HL-60/S4 (cell line): ENCODE data around the gene HOXC6.

Source experiments
- in situ Hi-C: fragments of 300-500 bp; cut with MboI; formaldehyde crosslinking; loops from 2 replicates; pipeline ENCODE4 v1.14.3; 2022; ENCODE audit warnings: low sequenced_read_pairs

The HOXC6 gene

GRCh38 chr12:54051026-54051842 lies 23.0 kb downstream of the HOXC6 start:
- in situ Hi-C loops, result no loop called here

DNA sequence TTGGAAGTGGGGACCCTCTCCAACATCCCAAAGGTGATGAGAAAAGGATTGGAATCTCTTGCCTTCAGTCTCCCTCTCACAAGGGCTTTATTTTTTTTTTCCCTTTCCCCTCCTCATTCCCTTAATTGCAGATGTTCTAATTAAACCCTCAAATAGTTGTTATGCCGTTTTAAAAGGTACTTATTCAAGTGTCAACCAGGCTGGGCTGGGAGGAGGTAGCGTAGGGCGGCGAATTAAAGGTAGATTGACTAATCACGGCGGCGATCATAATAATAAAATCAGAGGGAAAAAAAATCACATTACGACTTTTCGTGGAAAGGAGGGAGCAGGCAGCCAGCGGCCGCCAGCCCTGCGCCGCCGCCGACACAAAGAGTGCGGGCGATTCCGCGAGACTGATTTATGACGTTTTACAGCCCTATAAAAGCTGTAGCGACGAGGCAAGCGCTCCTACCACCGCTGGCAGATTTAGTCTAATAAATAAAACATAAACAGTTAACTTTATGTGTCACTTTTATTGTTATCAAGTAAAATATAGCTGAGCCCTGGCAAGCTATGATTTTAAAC lies 23.7 kb downstream of the HOXC6 start:
- in situ Hi-C loops, result no loop called here

DNA sequence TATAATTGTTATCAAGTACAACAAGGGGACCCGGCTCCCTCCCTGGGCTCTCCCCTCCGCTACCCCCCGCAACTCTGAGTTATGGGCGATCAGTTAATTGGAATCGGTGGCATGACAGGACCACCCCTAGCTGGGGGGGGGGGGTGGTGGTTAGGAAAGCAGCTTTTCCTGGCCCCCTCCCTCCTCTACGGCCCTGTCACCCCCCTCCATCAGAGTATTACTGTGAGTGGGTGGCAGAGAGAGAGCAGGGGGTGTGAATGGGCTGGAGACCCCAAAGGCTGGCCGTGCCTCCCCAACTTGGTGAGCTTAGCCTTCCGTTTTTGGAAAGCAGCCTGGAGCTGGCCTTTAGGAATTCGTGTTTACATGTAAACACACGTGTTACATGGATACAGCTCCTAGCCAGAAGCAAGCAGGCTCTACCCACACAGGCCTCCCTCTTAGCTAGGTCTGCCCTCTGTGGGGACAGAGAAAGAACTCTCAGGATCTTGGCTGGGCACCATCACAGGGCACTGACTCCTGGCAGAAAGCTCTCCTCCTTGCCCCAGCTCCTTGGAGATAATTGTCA lies 24.3 kb downstream of the HOXC6 start:
- in situ Hi-C loops, result no loop called here

DNA sequence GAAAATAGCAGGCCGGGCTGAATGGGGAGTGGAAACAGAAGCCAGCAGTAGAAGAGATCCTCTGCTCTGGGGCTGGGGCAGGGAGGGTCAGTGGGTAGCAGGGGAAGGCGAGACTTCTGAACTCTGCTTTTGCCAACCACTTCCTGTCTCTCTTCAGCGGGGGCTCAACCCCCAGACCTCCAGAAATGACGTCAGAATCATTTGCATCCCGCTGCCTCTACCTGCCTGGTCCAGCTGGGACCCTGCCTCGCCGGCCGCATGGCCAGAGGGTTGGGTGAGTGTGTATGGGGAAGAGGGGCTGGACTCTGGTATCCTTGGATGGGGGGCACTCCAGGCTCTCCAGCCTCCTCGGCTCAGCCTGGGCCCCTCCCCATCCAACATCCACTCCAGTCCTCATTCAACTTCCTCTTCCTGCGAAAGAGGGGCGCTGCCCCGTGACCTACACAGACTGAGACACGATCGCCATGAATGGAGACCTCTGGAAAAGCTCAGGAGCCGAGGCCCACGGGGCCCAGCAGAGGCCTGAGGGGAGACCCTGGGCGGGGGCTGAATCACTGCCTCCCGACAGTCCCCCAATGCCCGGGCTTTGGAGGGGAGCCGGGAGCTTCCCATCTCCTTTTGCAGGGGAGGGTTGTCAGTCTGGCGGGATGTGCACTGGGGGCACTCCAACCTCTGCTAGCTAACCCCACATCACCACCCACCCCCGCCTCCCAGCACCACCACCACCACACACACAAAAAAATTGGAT lies 24.9 kb downstream of the HOXC6 start:
- in situ Hi-C loops, result no loop called here

- in situ Hi-C loops, result no loop called here
These were observed 25.8 kb downstream of the HOXC6 start, which contains the start of gene HOXC4 for GRCh38 chr12:54053751-54054741. TSS of gene HOXC4 (plus strand) at chr12:54053835. CDS start at chr12:54053923, 88 bp downstream.

DNA sequence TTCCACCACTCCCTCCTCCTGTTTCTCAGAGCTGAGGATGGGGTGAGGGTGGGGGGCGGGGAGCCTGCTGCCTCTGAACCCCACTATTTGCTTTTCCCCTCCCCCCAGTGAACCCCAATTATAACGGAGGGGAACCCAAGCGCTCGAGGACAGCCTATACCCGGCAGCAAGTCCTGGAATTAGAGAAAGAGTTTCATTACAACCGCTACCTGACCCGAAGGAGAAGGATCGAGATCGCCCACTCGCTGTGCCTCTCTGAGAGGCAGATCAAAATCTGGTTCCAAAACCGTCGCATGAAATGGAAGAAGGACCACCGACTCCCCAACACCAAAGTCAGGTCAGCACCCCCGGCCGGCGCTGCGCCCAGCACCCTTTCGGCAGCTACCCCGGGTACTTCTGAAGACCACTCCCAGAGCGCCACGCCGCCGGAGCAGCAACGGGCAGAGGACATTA lies 26.5 kb downstream of the HOXC6 start:
- in situ Hi-C loops, result no loop called here

DNA sequence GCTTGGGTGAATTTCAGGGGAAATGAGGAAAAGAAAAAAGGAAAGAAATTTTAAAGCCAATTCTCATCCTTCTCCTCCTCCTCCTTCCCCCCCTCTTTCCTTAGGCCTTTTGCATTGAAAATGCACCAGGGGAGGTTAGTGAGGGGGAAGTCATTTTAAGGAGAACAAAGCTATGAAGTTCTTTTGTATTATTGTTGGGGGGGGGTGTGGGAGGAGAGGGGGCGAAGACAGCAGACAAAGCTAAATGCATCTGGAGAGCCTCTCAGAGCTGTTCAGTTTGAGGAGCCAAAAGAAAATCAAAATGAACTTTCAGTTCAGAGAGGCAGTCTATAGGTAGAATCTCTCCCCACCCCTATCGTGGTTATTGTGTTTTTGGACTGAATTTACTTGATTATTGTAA lies 27.3 kb downstream of the HOXC6 start:
- in situ Hi-C loops, result no loop called here

- in situ Hi-C loops, result no loop called here
These were observed 27.9 kb downstream of the HOXC6 start for GRCh38 chr12:54056110-54056509.

- in situ Hi-C loops, result no loop called here
These were observed 30.0 kb downstream of the HOXC6 start for GRCh38 chr12:54058128-54058768.

- in situ Hi-C loops, result no loop called here
These were observed 31.4 kb downstream of the HOXC6 start for GRCh38 chr12:54059668-54060067.

- in situ Hi-C loops, result no loop called here
These were observed 32.1 kb downstream of the HOXC6 start for GRCh38 chr12:54060174-54060974.

DNA sequence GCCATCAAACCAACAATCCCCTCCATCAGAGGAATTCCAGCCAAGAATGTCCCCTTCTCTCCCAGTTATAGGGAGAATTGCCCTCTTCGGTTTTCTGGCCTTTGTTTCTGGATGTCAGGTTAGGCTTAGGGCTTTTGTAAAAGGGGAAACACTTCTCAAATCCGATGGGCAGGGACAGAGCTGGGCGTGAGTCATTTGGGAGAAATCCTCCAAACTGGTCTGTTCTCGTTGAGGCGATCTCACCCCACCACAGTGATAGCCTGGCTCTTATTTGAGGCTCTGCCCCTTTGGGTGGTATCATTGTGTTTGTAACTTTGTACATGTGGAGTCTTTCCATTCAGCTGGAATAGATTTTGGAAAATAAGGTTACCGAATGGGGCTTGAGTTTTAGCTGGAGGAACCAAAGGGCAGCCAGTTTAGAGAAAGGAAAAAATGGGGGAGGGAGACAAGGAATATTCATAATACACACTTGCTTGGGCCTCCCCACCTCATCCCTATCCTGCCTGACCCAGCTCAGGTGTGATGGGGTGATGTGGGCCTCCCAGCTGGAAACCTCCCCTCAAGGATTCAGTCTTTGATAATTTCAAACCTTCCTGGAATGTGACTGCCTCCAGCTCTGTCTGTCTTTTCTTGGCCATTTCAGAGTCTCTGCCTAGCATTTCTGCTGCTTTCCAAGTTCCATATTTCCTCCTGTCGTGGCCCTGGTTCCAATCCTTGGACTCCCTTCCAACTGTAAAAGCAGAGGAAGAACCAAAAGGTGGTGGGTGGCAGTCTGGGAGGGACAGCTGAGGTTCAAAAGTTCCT lies 32.9 kb downstream of the HOXC6 start:
- in situ Hi-C loops, result no loop called here

GRCh38 chr12:54065677-54066076 lies 37.4 kb downstream of the HOXC6 start:
- in situ Hi-C loops, result no loop called here

- in situ Hi-C loops, result no loop called here
These were observed 38.2 kb downstream of the HOXC6 start for GRCh38 chr12:54066408-54066807.

DNA sequence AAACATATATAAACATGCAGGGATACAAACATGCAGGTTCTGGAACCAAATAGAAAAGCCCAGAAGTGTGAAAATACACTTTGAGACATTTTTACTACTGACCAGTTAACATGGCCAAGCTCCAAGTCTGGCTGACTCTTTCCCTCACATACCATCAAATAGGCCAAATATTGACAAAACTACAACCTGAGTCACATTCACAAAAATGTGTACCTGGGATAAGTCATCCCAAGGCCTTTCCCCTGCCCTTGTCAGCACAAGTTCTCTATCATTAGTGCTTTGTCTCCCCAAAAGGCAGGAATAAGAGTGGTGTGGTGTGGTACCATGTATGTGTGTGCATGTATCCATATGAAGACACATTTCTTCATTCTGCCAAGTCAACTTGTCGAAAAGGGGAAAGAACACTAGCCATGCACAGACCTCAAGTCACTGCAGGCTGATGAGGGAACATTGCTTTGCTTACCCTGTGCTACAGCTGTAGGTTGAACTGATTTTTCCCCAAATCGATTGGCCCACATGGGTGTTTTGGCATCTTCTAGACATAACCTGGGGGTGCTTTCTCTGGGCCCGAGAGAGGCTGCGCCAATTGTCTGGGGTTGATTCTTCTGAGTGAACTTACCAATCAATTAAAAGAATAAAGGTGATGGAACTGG lies 40.3 kb downstream of the HOXC6 start:
- in situ Hi-C loops, result no loop called here

DNA sequence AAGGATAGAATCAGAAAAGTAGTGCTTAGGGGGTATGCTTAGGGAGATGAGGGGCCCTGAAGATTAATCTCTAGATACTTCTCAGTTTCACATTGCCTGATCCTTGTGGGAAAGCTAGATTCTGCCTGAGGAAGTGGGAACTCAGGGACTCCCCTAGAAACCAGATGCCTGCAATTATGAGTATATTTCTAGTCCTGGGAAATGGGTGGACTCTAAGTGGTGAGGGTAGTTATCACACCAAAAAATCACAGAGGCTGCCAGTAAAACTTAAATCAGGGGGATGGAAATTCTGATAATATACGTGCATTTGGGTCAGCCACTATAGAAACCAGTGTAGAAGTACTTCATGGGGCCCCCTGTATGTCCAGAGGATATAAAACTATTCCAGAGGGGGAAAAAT lies 43.7 kb downstream of the HOXC6 start:
- in situ Hi-C loops, result no loop called here

- in situ Hi-C loops, result no loop called here
These were observed 46.1 kb downstream of the HOXC6 start for GRCh38 chr12:54074308-54074707.

GRCh38 chr12:54075409-54075808 lies 47.2 kb downstream of the HOXC6 start:
- in situ Hi-C loops, result no loop called here
